HG03103 (cell line): ENCODE measurements around the gene TGFB2.

Experiments
- ATAC-seq: cut with Tn5 transposase; IDR thresholded peaks from one replicate; pipeline ENCODE4 v1.9.1; 2021; ENCODE audit warnings: low read depth; ENCODE audit not compliant: unreplicated experiment

Gene TGFB2

DNA sequence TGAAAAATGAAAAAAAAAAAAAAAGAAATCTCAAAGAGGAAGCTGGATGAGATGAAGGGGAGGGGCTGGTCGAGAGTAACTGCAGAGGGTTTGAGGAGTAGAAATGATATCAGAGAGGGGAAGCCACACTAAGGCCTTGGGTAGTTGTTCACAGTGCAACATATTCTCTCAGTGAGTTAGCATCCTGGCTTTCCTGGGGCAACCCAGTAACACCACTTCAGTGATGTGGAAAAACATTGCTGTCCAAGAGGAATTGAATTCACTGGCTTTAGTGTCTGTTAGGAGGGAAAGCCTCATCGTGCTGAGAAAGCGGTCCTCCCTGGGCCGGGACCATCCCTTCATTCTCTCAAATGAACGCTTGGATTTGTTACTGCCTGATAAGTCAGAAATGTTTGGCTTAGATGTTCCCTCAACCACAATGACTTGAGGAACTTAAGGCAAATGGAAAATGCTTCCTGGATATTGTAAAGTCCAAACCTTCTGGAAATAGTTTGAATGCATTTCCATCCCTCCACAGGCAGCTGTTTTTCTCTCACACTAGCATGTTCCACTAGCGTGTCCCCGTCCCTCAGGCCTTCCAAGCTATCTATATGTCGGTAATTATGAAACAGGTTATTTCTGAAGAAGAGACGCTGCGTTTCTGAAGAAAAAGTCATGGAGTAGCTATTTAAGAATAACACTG, 12.2 kb downstream of the TGFB2 start:
- no peak for ATAC-seq

DNA sequence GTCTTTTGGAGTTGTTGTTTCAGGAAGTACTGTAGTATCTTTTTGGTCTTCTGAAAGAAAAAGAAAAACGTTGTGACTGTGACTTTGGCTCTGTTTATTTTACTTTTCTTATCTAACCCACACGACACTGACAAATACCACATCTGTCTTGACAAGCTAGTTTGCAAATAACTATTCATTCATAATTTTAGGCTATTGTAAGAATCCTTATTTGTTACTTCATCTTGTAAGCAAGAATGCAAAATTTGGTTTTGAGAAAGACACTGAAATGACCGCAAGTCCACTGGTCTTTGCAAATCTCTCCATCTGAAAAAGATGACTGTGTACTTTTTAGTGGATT, 12.7 kb downstream of the TGFB2 start:
- no peak for ATAC-seq

DNA sequence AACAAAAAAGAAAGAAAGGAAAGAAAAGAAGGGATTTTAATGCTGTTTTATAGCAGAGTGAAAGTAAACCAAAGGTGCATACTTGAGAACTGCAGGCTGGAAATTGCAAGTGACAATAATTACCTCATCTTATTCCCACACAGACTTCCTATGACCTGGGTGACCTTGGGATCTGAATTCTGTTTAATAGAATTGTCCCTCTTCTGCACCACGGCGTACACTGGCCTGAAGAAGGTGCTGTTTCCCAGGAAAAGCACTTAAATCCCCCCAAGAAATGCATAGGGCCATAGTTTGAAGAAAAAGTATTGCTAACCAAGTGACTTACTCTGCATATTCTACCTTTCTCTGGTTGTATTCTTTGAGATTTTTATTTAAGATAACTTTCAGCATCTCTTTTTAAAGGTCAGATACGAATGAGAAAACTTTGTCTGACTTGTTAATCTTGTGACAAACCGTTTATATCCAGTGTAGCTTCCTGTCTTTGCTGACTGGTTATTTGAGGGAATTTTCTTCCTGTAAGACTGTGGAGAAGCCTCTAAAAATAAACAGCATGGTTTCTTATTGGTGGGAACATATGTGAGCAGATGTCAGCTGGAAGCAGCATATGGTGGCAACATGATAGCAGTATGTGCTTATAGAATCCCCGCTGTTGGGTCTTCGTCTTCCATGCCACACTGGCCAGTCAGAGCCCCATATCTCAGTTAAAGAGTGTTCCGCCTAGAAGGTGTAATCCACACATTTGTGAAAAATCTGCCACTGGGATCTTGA, 16.3 kb downstream of the TGFB2 start:
- no peak for ATAC-seq

DNA sequence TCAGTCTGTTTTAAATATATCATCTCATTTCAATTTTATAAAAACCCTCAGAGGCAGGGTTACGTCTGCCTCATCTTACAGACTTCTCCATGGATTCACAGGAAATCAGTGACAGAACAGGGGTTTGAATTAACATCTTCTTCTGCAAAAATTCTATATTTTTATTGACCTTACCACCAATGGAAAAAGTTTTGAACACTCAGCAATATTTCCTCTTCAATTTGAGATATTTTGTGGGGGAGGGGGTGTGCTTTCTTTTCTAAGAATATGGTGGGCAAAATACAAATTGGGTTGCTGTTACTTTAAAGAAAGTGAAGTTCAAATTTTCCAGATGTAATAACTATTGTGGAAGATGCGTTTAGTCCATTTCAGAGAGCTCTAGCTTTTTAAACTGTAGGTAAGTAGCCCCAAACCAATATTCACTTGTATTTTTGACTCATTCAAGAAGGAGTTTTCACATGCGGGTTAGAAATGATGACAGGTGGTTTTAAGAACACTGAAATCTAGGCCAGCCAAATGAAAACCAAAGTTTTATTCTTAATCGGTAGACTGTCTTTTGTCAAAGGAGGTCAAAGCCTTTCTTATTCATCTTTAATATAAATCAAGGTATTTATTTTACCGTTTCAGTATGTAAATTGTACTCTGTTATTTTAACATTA, 17.4 kb downstream of the TGFB2 start:
- no peak for ATAC-seq

DNA sequence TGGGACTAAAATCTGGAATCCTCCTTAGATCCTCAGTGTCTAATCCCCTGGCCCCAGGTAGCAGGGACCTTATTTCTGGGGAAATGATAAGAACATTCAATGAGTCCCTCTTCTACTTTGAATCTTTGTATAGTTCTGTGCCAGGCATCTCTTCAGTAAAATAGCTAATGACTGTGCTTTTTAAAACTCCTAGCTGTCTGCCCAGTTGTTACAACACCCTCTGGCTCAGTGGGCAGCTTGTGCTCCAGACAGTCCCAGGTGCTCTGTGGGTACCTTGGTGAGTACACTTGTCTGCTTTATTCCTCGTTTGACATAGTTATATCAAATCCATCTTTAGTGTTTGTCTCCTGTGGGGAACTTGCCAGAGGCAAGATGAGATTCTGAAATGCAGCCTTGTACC, 18.0 kb downstream of the TGFB2 start:
- ATAC-seq = no peak

DNA sequence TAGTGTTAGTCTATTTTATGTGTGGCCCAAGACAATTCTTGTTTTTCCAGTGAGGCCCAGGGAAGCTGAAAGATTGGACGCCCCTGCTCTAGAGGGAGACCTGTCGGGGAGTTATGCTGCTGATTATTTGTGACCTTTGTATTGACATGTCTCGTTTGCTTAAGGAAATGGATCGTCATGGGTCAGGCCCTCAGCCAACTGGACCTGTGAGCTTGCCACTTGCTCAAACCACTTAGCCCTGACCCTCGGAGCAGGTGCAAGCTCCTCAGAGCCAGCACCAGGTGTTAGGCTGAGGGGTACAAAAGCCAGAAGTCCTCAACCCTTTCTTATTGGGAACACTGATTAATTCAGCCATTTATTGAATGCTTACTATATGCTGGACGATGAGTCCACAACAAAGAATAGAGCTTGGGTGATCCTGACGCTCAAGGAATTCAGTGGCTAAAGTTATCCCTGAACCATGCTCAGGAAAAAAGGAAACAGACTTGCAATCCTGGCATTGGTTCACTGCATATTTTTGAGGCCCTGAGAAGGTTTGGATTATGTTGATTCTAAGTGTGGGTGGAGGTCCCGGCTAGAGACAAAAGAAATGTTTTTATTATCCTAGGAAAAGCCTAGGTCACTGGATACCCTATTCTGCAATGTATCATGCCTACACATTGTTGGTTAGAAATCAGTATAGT, 19.0 kb downstream of the TGFB2 start:
- no peak for ATAC-seq

DNA sequence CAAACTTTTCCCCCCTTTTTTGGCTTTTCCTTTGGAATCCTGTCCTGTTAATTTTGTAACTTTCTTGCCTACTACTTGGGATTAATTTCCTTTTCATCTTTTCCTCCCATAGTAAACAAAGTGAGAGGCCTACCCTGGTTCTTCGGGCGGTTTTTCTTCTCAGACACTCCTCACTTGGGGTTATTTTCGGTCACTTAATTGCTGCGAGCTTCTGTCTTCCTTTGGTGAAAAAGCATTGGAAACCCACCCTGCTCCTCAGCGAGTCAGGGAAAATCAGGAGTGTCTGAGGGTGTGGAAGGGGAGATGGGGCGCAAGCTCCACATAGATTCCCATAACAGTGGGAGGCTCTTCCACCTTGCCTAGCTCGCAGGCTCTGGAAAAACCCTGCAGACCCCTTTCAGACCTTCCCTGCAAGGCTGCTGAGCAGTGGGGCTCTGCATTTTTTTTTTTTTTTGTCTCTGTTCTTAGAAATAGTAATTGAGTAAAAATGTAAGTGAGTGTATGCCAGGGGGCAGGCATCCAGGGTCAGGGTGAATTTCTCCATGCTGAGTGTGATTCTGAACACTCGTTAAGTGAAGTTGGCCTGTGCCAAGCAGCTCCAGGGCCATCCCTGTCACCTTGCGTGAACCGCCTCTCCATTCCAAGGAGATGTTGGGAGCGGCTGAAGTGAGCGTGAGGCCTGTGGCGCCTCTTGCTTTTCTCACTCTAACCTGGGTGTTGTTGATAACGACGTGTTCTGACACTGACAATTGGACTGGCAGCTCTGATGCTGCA, 20.3 kb downstream of the TGFB2 start:
- no peak for ATAC-seq

DNA sequence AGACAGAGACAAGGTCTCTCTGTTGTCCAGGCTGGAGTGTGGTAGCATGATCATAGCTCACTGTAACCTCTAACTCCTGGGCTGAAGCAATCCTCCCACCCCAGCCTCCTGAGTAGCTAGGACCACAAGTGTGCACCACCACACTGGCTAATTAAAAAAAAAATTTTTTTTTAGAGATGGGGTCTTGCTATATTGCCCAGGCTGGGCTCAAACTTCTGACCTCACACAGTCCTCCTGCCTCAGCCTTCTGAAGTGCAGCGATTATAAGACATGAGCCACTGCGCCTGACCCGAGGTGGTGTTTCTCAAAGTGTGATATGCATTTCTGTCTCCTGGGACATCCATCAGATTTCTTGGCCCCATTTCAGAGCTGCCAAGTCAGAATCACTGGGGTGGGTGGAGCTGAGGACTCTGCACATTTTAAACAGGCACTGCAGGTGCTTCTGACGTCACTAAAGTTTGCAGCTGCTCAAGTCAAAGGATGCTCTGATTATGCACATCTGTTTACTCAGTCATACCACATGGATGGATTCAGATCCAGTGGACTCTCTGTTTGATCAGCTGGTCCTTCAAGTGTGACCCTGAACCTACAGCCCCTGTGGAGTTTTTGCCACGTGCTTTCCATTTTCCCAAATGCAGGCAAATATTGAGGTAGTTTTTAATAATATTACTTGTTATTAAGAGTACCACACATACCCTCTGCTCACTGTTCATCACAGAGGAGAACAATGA, 21.4 kb downstream of the TGFB2 start:
- no peak for ATAC-seq

DNA sequence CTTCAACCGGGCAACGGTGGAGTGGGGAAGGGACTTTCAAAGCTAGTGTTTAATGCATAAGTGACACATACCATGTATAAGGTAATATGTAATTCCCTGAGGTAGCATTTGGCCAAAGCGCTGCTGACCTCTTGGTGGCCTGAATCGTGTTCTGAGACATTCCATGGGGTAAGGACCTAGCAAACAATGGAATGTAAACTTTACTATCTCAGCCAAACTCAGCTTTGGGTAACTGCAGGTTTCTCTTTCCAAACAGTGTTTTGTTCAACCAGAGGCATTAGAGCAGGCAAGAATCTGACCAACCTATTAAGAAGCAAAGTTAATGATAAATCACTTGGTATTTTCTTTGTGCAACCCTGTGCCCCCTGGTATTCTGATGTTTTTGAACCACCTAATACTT, 22.0 kb downstream of the TGFB2 start:
- no peak for ATAC-seq

DNA sequence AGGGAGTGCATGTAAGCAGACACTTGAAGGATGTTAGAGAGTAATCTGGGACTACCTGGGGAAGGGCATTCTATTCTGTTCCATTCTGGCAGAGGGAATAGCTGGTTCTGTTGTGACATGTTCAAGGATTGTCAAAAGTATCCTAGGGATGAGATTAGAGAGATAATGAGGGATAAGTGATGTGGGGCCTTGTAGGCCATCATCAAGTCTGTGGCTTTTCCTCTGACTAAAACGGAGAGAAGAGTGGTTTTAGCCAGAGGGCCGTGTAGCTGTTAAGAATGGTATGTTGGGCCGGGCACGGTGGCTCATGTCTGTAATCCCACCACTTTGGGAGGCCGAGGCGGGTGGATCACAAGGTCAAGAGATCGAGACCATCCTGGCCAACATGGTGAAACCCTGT, 23.6 kb downstream of the TGFB2 start:
- no peak for ATAC-seq

DNA sequence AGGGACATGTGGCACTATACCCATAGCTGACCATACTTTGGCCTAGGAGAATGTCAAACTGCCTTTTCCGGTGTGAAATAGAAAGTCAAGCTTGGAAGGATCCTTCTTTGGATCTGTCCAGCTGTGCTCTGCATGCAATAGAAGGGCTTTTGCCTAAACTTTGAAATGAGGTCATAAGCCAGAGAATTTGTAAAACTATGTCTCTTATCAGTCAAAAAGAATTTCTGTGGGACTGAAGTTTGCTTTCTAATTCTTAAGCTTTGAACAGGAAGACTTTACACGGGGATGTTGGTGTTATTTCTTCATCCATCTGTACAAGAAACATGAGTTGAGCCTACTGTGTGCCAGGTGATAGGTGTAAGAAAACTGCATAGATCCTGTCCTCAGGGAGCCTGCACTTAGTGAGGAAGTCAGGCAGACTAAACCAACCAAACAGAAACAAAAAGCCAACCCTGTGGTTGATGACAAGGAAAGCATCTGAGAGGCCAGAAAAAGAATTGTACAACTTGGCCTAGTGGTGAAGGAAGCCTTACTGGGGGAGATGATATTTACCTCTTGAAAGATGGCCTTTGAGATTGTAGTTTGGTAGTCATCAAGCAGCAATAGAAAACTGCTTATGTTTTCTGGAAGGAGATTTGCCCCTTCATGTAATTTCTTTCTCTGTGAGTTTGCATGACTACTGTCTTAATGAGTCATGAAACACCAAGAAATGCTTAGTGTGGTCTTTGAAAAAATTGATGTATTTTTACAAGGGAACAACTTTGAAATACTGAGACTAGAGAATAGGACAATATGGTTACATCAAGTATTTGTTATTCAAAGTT, 24.8 kb downstream of the TGFB2 start:
- ATAC-seq = no peak

DNA sequence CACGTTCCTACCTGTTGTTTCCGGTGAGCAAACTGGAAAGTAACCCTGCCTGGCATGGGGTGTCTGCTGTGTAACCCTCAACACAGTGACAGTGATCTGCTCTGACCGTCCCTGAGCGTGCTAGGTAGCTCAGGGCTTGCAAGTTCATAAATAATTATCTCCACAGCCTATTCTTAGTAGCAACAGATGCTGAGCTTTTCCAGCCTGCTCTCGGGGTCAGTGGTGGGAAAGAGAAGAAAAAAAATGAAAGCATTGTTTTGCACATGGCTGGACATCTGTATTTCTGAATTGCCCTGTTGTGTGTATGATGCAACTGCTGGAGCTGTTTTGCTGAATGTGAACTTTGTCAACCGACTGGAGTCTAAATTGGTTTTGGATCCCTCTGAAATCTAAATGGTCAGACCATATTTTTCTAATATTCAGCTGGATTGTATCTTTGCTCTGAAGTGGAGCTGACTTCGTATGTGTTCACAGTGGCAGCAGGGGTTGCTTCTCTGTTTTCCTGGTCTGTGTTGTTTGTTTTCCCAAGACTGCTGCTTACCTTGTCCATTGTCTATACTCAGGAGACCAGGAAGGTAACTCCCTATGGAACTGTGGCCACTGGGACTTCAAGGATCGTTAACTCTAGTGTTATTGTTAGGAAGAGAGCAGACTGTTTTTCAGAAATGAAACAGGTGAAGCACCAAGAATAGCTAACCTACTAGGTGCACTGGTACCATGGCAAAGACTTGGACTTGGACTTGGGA, 27.0 kb downstream of the TGFB2 start:
- ATAC-seq = no peak

DNA sequence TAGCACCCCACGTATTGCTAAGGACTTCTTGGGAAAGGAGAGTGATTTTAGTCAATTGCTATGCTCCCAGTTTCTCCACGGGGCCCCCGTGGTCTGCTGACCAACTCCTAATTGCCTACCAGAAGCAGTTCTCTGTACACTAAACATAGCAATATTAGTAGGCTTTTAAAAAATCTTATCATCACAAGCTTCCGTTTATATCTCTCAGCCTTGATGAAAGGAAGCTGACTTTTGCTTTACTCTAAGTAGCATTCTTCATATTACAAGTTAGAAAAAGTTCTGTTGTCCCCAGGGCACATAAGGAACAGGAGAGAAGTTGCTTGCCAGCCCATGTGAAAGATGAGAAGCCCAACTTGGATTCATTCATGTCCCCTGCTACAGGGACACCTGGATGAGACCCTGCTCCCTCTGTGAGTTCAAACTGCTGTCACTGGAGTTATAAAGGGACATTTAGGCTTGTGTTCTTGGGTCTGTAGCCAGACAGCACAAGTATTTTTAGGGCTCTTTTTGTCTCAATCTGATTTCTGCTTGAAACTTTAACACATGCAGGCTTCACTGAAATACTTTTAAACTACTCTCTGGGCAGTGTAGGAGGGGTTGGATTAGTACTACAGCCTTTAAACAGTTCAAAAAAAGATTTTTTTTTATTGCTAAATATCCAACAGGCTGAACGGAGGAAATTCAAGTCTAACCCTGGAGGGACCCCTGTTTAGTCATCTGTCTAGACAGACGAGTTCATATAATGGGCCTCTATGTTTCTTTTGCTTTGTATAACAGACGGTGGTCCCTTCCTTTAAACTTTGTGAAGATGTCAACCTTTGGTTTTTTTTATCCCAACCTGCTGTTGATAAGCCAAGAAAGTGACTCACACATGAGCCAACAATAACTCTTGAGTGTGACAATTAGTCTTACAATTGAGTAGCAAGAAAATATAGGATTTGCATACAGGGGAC, 29.5 kb downstream of the TGFB2 start:
- ATAC-seq = no peak

DNA sequence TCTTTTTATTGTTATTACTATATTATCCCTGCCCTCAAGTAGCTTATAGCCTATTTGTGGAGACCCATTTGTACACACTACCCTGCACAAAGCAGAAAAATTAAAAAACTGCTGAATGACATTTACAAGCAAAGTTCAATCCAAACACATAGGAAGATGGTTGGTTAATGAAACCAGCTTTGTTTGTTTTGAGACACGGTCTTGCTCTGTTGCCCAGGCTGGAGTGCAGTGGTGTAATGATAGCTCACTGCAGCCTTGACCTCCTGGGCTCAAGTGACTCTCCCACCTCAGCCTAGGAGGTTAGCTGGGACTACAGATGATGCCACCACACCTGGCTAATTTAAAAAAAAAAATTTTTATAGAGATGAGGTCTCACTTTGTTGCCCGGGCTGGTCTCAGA, 31.6 kb downstream of the TGFB2 start:
- no peak for ATAC-seq

DNA sequence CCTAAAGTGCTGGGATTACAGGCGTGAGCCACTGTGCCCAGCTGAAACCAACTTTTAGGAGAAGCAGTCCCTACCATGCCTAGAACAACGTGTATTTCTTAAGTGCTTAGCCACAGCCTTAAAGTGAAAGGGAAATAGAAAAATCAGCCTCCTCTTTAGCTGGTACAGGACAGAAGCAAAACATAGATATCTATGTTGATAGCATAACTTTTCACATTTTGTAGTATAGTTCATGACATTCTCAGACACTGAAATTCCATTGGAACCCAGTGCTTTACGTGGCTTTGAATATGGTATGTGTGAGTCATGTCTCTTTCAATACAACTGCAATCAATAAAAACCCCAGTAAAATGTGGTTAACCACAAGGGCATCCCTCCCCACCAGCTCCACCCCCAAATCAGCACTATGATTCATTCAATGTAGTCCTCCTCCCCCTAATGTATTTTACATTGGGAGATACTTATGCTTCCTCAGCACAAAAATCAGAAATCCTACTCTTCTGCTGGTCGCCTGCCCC, 32.1 kb downstream of the TGFB2 start:
- ATAC-seq = peak; percentile 64

DNA sequence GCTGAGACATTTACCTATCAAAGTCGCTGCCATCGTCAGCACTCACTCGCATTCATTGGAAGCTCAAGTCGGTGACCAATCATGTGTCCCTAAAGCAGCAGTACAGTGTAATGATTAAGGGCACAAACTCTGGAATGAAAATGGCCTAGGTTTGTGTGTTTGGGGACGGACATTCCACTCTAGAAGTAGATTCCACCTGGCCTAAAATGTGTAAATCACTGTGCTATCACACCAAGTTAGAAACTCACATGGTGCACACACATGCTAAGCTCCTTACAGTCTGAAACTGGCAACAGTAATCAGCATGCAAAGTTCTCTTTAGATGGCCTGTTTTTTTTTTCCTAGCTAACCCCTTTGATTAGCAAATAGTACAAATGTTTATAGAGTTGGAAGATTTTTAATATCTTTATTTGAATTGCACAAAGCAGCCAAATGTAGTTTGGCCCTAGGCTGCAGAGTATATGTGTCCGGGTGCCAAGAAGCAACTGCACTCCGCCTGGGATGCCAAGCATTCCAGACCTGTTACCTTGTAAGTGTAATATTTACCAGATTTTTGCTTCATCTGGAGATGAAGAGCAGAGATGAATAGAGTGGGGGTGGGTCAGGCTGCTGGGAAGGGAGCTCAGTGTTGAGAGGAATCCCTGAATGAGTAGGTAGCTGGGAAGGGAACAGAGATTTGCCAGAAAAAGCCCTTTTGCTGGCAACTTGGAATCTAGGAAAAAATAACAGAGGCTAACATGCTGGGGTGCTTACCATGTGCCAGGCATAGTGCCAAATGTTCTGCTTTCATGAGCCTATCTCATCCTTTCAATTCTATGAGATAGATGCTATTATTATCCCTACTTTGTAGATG, 35.2 kb downstream of the TGFB2 start:
- ATAC-seq = no peak
